ENCODE measurements around the gene WASF2. TPM values are rescaled to one million over a fixed set of nuclear protein-coding genes. Genes with fewer than 3 reads are reported as not detected.

WASF2 gene
- polyA plus RNA-seq, 5 donors: 106 to 137 (median 126) TPM

- no peak for DNase-seq
Measured at GRCh38 chr1:27380224-27380623, 109.7 kb downstream of the WASF2 start.

- DNase-seq: no peak
Measured at GRCh38 chr1:27379564-27380122, 110.3 kb downstream of the WASF2 start.

- DNase-seq: no peak
Measured at GRCh38 chr1:27377760-27378495, 112.0 kb downstream of the WASF2 start.

- no peak for DNase-seq
Measured at GRCh38 chr1:27374362-27375086, 115.4 kb downstream of the WASF2 start, which contains the start of gene FCN3. FCN3 (minus strand) TSS chr1:27374824; CDS start chr1:27374818, 6 bp downstream.

- no peak for DNase-seq
Measured at GRCh38 chr1:27372808-27373690, 116.9 kb downstream of the WASF2 start.

GRCh38 chr1:27372022-27372807 lies 117.8 kb downstream of the WASF2 start:
- DNase-seq: no peak

- DNase-seq: no peak
Measured at GRCh38 chr1:27368869-27369582, 120.9 kb downstream of the WASF2 start.

- no peak for DNase-seq
Measured at GRCh38 chr1:27367160-27367650, 122.8 kb downstream of the WASF2 start.

GRCh38 chr1:27366411-27367159 lies 123.4 kb downstream of the WASF2 start, which contains the start of gene MAP3K6:
MAP3K6 (minus strand) TSS chr1:27366961; CDS start chr1:27366597, 364 bp downstream.
- DNase-seq: peak; percentile 62 to 64

GRCh38 chr1:27366113-27366410 lies 123.9 kb downstream of the WASF2 start:
- peak; percentile 81 to 82 for DNase-seq

GRCh38 chr1:27365372-27366112 lies 124.4 kb downstream of the WASF2 start:
- DNase-seq: peak; percentile 86 to 90

GRCh38 chr1:27364696-27365371 lies 125.1 kb downstream of the WASF2 start:
- no peak for DNase-seq

- no peak for DNase-seq
Measured at GRCh38 chr1:27363766-27364695, 125.9 kb downstream of the WASF2 start.

GRCh38 chr1:27361553-27361952 lies 128.4 kb downstream of the WASF2 start:
- DNase-seq: no peak

GRCh38 chr1:27361044-27361402 lies 128.9 kb downstream of the WASF2 start:
- DNase-seq: no peak

- DNase-seq: no peak
Measured at GRCh38 chr1:27360159-27361043, 129.6 kb downstream of the WASF2 start.

All from right lung (tissue), 5 donors.